AG04449 (cell line): Measurements from ENCODE around the gene MYOM1.

Experiments
- CTCF ChIA-PET: fragments of 350-600 bp; formaldehyde crosslinking; extraction: SDS; loops from one replicate; lab custom pipeline; 2021; ENCODE audit warnings: antibody characterized with exemption; lab: Yijun Ruan, JAX
- POLR2A ChIA-PET: fragments of 400-600, 350-600 bp; formaldehyde crosslinking; extraction: SDS; loops from one replicate; lab custom pipeline; 2020; ENCODE audit warnings: antibody characterized with exemption, inconsistent platforms; lab: Yijun Ruan, JAX
- DNase-seq: peaks from one replicate; pipeline ENCODE4 v3.0.0-alpha.2; 2010; ENCODE audit warnings: low read depth, low spot score
- H3K4me3 ChIP-seq: 2 replicates; pipeline ENCODE4 v1.5.1; 2011; ENCODE audit warnings: low read depth, mild to moderate bottlenecking, control low read depth, low read length
- TF ChIP-seq, protein P1 (sequence below): IDR thresholded peaks from one replicate; pipeline ENCODE4 v1.5.1; 2011; ENCODE audit warnings: mild to moderate bottlenecking, moderate library complexity, low read length, control low read depth, inconsistent platforms; ENCODE audit not compliant: insufficient read depth; ENCODE audit errors: missing control alignments

MYOM1 gene

DNA sequence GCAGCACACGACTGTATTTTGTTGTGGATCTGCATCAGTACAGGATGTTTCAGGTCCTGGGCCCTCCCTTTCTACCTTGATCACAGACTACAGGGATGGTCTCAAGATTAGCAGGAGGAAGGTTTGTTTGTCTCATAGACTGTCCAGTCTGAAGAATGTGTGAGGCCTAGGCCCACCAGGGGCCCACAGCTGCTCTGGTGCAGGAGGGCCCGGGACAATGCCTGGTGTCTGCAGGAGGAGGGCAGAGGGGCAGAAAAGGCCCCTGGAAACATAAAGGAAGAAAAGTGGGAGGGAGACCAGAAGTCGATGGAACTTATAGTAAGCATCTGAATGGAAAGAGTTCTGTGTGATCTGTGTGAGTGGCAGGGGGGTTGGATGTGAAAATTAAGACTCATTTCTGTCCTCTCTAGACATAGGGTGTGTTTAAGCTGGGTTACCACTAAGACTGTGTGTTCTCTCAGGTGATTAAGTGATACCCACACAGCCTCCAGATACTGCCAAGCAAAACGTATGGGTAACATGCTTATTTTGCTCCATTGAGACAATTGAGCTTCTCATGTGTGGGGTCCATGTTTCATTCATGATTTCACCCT, 173.5 kb downstream of the MYOM1 start:
- TF ChIP-seq, protein P1, sequence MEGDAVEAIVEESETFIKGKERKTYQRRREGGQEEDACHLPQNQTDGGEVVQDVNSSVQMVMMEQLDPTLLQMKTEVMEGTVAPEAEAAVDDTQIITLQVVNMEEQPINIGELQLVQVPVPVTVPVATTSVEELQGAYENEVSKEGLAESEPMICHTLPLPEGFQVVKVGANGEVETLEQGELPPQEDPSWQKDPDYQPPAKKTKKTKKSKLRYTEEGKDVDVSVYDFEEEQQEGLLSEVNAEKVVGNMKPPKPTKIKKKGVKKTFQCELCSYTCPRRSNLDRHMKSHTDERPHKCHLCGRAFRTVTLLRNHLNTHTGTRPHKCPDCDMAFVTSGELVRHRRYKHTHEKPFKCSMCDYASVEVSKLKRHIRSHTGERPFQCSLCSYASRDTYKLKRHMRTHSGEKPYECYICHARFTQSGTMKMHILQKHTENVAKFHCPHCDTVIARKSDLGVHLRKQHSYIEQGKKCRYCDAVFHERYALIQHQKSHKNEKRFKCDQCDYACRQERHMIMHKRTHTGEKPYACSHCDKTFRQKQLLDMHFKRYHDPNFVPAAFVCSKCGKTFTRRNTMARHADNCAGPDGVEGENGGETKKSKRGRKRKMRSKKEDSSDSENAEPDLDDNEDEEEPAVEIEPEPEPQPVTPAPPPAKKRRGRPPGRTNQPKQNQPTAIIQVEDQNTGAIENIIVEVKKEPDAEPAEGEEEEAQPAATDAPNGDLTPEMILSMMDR, result no peak
- no peak for DNase-seq
- CTCF ChIA-PET, result interaction anchor here (3.0 kb wide), 1 partner anchor 16 kb away, joined by 13 read pairs; no protein-coding TSS in a partner anchor
- no peak overlapping the region for H3K4me3 ChIP-seq
- POLR2A ChIA-PET, result no interaction called here

GRCh38 chr18:3044931-3045698, 174.7 kb downstream of the MYOM1 start:
- ChIA-PET POLR2A (no interaction called here), CTCF (interaction anchor here (3.0 kb wide), 1 partner anchor 17 kb away, joined by 13 read pairs; no protein-coding TSS in a partner anchor)
- H3K4me3 ChIP-seq, result no peak overlapping the region
- TF ChIP-seq, protein P1, result no peak
- DNase-seq, result no peak

DNA sequence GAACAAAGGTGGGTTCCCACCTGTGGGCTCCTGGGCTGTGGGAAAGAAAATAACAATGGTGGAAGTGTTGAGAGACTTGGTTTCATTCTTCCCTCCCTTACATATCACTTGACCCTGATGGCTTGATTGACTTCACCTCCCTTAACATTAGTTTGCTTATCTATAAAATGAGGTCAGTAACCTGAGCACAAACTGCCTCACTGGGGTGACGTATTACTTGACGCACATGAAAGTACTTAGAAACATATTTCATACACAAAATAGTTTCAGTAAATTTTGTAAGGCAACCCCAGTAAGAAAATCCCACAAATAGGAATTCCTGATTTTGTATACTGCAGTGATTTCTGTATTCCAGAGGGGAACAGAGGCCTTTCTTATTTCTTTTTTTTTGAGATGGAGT, 177.4 kb downstream of the MYOM1 start:
- TF ChIP-seq, protein P1, result no peak
- no peak overlapping the region for H3K4me3 ChIP-seq
- ChIA-PET CTCF (interaction anchor here (1.0 kb wide), 1 partner anchor 109 kb away, joined by 5 read pairs; no protein-coding TSS in a partner anchor), POLR2A (no interaction called here)
- no peak for DNase-seq

GRCh38 chr18:3041843-3042242, 177.9 kb downstream of the MYOM1 start:
- H3K4me3 ChIP-seq, result no peak overlapping the region
- TF ChIP-seq, protein P1, result no peak
- DNase-seq, result no peak
- POLR2A ChIA-PET, result interaction anchor here (0.6 kb wide), 1 partner anchor 126 kb away, joined by 3 read pairs; no protein-coding TSS in a partner anchor
- CTCF ChIA-PET, result interaction anchor here (0.9 to 1.0 kb wide), 2 partner anchors 21 to 110 kb away, joined by 3 to 5 read pairs; no protein-coding TSS in a partner anchor

GRCh38 chr18:3040881-3041280, 178.9 kb downstream of the MYOM1 start:
- DNase-seq, result no peak
- ChIA-PET POLR2A (no interaction called here), CTCF (interaction anchor here (1.7 kb wide), 1 partner anchor 87 kb away, joined by 6 read pairs; no protein-coding TSS in a partner anchor)
- no peak overlapping the region for H3K4me3 ChIP-seq
- TF ChIP-seq, protein P1, result no peak

DNA sequence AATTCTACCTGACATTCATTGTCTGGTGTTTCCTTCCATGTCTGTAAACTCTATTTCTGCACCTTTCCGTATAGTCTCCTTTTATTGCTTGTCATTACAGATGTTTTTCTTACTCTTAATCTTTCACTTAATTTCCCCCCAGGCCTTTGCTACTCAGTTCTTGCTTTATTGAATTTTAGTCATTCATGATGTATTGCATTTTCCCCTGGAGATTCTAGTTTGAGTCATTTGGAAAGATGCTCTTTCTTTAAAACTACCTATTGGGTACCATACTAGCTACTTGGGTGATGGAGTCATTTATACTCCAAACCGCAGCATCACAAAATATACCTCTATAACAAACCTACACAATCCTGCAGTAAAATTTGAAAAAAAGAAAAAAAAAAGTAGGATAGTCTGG, 179.6 kb downstream of the MYOM1 start:
- no peak overlapping the region for H3K4me3 ChIP-seq
- TF ChIP-seq, protein P1, result no peak
- ChIA-PET POLR2A (no interaction called here), CTCF (interaction anchor here (0.7 to 1.7 kb wide), 2 partner anchors 22 to 88 kb away, joined by 3 to 6 read pairs; no protein-coding TSS in a partner anchor)
- no peak for DNase-seq
